ENCODE results near the gene CXCL16.

GRCh38 chr17:4722678-4723240 lies 17.0 kb downstream of the CXCL16 start:
- no peak for TF ChIP-seq POLR2A (IDR thresholded peaks at IDR 0.05)
- no peak for TF ChIP-seq EP300 (IDR thresholded peaks at IDR 0.05)

Measured in suprapubic skin (tissue), 2 donors.